ENCODE measurements around the gene ZDHHC11.
A peak's percentile ranks its signal among the peaks of the same experiment; 100 is the strongest.

ZDHHC11 gene

DNA sequence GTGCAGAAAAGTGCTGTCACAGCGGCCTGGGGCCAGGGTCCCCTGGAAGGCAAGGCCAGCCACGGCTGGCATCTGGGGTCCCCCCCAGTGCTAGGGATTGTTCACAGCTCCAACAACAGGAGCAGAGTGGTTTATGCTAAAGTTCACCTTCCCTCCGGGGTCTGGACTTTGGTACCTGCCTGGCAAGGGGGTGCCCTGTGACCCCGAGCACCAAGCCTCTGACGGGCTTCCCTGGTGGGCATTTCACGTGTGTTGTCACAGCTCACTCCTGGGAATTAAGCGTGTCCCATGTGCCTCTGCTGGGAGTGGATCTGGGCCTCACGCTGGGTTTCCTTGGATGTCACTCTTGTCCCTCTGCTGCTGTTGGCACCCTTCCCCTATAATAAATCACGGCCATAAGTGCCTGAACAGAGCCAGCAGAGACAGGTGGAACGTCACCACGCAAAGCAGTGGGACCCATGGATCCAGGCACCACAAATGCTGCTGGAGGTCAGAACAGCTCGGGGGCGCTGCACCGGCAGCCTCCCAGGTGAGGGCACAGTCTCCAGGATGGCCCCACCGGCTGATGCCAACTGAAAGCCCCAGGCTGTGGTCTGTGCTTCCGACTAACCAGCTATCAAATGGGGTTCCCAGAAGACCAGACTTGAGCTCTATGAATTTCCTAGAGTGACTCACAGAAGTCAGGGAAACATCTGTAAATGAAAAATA lies 17.8 kb upstream of the ZDHHC11 start:
- peaks cover 31% of the 10 kb centered on the region for H3K36me3 Mint-ChIP-seq (ENCODE audit: low read depth)

DNA sequence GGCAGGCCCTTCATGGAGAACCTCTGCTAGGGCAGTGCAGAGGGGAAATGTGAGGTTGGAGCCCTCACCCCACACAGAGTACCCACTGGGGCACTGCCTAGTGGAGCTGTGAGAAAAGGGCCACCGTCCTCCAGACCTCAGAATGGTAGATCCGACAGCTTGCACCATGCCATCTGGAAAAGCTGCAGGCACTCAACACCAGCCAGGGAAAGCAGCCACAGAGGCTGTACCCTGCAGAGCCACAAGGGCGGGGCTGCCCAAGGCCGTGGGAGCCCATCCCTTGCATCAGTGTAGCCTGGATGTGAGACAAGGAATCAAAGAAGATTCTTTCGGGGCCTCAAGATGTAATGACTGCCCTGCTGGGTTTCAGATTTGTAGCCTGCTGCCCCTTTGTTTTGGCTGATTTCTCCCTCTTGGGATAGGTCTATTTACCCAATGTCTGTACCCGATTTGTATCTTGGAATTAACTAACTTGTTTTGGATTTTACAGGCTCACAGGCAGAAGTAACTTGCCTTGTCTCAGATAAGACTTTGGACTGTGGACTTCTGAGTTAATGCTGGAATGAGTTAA lies 16.6 kb upstream of the ZDHHC11 start:
- H3K27me3 Mint-ChIP-seq (ENCODE audit: low read depth) = no peaks in the 10 kb centered on the region

More for the DNA sequence above, 17.8 kb upstream of the ZDHHC11 start:
- Mint-ChIP-seq H3K4me3 (no peak overlapping the region), H3K27me3 (ENCODE audit: low read depth) (no peaks in the 10 kb centered on the region), H3K9me3 (no peaks in the 10 kb centered on the region), H3K27ac (no peak overlapping the region), H3K4me1 (ENCODE audit: low read depth) (no peaks in the 10 kb centered on the region)

DNA sequence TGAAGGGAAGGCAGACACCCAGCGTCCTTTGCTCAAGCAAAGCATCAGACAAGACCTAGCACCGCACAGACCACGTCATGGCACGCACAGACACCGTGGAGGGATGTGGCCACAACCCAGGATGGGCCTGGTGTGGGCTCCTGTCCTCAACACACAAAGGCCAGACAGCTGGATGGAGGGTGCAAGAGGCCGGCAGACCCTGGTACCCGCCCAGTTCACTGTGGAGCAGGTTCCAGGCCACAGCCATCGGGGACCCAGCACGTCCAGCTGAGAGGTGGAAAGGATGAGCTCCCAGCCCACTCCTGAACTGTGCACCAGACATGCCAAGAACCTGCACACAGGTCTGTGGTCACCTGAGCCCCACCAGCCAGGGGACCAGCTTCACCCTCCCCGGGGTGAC lies 15.0 kb upstream of the ZDHHC11 start:
- Mint-ChIP-seq H3K27me3 (ENCODE audit: low read depth) (no peaks in the 10 kb centered on the region), H3K4me1 (ENCODE audit: low read depth) (no peaks in the 10 kb centered on the region), H3K36me3 (ENCODE audit: low read depth) (peaks cover 31% of the 10 kb centered on the region), H3K4me3 (no peak overlapping the region), H3K27ac (no peak overlapping the region), H3K9me3 (no peaks in the 10 kb centered on the region)

More for the DNA sequence above, 16.6 kb upstream of the ZDHHC11 start:
- Mint-ChIP-seq H3K9me3 (no peaks in the 10 kb centered on the region), H3K4me1 (ENCODE audit: low read depth) (no peaks in the 10 kb centered on the region), H3K27ac (no peak overlapping the region), H3K4me3 (no peak overlapping the region), H3K36me3 (ENCODE audit: low read depth) (peaks cover 31% of the 10 kb centered on the region)

GRCh38 chr5:865168-865521 lies 14.4 kb upstream of the ZDHHC11 start:
- Mint-ChIP-seq H3K9me3 (no peaks in the 10 kb centered on the region), H3K4me3 (no peak overlapping the region), H3K36me3 (ENCODE audit: low read depth) (peaks cover 29% of the 10 kb centered on the region), H3K4me1 (ENCODE audit: low read depth) (no peaks in the 10 kb centered on the region), H3K27me3 (ENCODE audit: low read depth) (no peaks in the 10 kb centered on the region), H3K27ac (no peak overlapping the region)

DNA sequence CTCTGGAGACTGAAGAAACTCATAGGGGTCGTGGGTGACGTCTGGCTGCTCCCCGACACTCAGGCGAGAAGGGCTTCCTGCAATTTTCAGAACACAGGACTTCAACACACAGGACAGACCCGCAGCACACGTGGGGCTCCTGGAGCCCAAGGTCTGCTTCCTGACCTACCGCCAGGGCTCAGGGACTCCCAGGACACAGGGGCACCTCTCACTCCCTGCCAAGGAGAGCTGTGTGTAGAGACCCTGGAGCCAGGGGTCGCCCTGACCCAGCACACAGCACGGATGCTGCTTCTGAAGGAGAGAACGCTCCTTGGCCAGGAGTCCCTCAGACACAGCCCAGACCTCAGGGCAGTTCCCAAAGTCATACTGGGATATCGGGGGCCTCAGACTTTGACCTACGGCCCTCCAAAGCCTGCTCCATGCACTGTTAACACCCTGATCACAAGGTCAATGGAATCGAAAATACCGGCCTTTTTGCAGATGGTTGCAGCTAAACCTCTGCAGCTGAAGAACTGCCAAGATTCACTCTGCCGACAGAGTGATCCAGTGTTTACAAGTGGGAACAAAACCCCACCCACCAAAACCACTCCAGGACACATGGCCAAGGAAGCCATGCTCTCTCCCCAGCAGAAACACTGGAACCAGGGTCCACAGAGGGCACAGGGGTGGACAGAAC lies 13.8 kb upstream of the ZDHHC11 start:
- no peak overlapping the region for H3K27ac Mint-ChIP-seq
- H3K4me3 Mint-ChIP-seq = no peak overlapping the region
- H3K4me1 Mint-ChIP-seq (ENCODE audit: low read depth) = no peaks in the 10 kb centered on the region
- H3K27me3 Mint-ChIP-seq (ENCODE audit: low read depth) = no peaks in the 10 kb centered on the region
- H3K36me3 Mint-ChIP-seq (ENCODE audit: low read depth) = peaks cover 26% of the 10 kb centered on the region
- no peaks in the 10 kb centered on the region for H3K9me3 Mint-ChIP-seq

GRCh38 chr5:863244-863805 lies 12.5 kb upstream of the ZDHHC11 start:
- Mint-ChIP-seq H3K36me3 (ENCODE audit: low read depth) (peaks cover 18% of the 10 kb centered on the region), H3K9me3 (no peaks in the 10 kb centered on the region), H3K4me1 (ENCODE audit: low read depth) (no peaks in the 10 kb centered on the region), H3K27me3 (ENCODE audit: low read depth) (no peaks in the 10 kb centered on the region), H3K4me3 (no peak overlapping the region), H3K27ac (no peak overlapping the region)

DNA sequence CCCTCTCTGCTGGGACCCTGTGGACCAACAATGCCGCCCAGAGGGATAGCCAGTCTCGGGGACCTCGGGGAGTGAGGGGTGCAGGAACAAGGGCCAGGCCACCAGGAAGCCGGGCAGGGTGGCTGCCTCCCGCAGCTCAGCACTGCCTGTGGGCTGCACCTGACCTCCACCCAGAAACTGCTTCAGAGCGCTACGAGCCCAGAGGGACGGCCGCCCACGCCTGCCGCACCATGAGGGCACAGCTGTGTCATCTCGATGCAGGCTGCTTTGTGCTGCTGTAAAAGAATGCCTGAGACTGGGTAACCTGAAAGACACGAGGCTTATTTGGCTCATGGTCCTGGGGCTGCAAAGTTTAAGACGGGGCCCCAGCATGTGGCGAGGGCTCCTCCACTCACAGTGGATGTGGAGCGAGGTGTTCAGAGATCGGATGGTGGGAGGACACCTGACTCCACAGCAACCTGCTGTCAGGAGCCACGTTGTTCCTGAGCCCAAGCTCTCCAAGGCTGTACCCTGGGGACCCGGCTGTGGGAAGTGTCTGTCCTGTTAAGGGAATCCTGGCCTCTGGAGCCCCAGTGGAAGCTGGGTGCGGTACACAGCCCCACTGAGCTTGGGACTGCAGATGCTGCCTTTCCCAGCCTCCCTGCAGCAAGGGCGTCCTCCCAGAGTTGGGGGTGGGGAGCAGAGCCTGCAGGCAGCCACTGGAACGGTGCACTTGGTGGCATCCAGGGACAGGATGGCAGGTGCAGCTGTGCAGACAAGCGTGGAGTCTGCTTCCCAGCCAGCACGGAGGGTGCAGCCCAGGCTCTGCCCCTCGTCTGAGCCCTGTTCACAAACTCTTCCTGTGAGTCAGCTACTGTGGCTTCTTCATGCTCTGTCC lies 11.8 kb upstream of the ZDHHC11 start:
- H3K36me3 Mint-ChIP-seq (ENCODE audit: low read depth) = peaks cover 12% of the 10 kb centered on the region
- H3K4me1 Mint-ChIP-seq (ENCODE audit: low read depth) = no peaks in the 10 kb centered on the region
- no peaks in the 10 kb centered on the region for H3K27me3 Mint-ChIP-seq (ENCODE audit: low read depth)
- no peak overlapping the region for H3K27ac Mint-ChIP-seq
- H3K4me3 Mint-ChIP-seq = no peak overlapping the region
- no peaks in the 10 kb centered on the region for H3K9me3 Mint-ChIP-seq

GRCh38 chr5:861442-862366 lies 10.9 kb upstream of the ZDHHC11 start:
- Mint-ChIP-seq H3K4me3 (no peak overlapping the region), H3K36me3 (ENCODE audit: low read depth) (peaks cover 11% of the 10 kb centered on the region), H3K4me1 (ENCODE audit: low read depth) (no peaks in the 10 kb centered on the region), H3K27me3 (ENCODE audit: low read depth) (no peaks in the 10 kb centered on the region), H3K27ac (no peak overlapping the region), H3K9me3 (no peaks in the 10 kb centered on the region)

- no peak overlapping the region for H3K4me3 Mint-ChIP-seq
- no peaks in the 10 kb centered on the region for H3K9me3 Mint-ChIP-seq
- H3K36me3 Mint-ChIP-seq (ENCODE audit: low read depth) = peaks cover 4% of the 10 kb centered on the region
- H3K4me1 Mint-ChIP-seq (ENCODE audit: low read depth) = no peaks in the 10 kb centered on the region
- H3K27me3 Mint-ChIP-seq (ENCODE audit: low read depth) = no peaks in the 10 kb centered on the region
- H3K27ac Mint-ChIP-seq = peak overlapping the region; percentile 4
These were observed 9.8 kb upstream of the ZDHHC11 start for GRCh38 chr5:860506-861150.

DNA sequence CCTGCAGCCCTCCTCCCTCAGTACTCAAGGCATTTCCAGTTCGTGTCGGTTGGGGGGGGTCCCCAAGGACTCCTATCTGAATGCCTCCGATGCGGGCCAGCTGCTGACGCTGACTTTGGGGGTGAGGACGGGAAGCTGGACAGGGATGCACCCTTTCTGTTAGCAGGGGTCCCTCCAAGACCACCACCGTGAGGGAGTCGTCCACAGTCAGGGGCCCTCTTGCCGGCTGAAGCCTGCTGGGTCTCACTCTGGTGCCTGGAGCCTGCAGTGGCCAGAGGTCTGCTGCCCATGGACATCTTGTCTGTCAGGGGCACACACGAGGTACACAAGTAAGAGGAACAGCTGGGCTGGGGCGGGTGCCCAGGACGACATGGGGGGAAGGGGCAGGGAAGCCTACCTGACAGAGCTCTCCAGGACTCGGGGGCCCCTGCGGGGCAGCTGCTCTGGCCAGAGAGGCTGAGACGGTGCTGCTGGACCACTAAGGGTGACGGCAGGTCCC lies 9.1 kb upstream of the ZDHHC11 start:
- Mint-ChIP-seq H3K9me3 (no peaks in the 10 kb centered on the region), H3K27ac (no peak overlapping the region), H3K4me3 (no peak overlapping the region), H3K27me3 (ENCODE audit: low read depth) (no peaks in the 10 kb centered on the region), H3K36me3 (ENCODE audit: low read depth) (peaks cover 4% of the 10 kb centered on the region), H3K4me1 (ENCODE audit: low read depth) (no peaks in the 10 kb centered on the region)

DNA sequence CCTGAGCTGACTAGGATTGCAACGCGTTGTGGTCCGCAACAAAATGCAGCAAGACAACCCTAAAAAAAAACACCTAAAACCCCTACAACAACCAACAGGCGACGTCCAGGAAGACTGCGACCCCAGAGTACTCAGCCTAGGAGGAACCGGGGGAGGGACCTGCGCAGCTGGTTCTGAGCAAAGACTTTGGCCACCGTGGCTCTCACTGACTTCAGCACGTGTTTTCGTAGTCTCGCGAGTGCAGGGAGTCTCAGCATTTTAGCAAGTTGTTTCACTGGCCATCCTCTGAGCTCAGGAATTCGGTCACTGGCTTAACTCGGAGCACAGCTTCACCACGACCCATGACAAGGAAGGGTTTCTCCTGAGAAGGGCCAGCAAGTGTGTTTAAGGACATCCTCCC lies 8.6 kb upstream of the ZDHHC11 start:
- Mint-ChIP-seq H3K36me3 (ENCODE audit: low read depth) (peaks cover 4% of the 10 kb centered on the region), H3K27me3 (ENCODE audit: low read depth) (no peaks in the 10 kb centered on the region), H3K27ac (no peak overlapping the region), H3K4me3 (no peak overlapping the region), H3K9me3 (no peaks in the 10 kb centered on the region), H3K4me1 (ENCODE audit: low read depth) (no peaks in the 10 kb centered on the region)

DNA sequence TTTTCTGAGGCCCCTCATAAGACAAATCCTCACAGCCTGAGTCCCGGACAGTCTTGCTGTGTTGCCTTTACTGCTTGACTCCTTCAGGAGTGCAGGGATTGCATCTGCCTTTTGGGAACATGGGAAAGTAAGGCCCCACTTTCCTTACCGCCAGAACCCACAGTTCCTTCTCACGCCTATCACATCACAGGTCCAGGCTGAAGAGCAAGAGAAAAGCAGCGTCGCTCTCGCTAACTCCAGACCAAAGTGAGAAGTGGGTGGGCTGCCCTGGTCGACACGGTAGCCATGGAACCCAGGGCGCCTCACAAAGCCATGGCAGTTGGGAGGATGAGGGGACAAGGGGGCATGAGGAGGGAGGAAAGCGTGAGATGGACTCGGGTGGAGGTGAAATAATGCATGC lies 7.9 kb upstream of the ZDHHC11 start:
- no peaks in the 10 kb centered on the region for H3K9me3 Mint-ChIP-seq
- no peaks in the 10 kb centered on the region for H3K4me1 Mint-ChIP-seq (ENCODE audit: low read depth)
- no peaks in the 10 kb centered on the region for H3K36me3 Mint-ChIP-seq (ENCODE audit: low read depth)
- no peaks in the 10 kb centered on the region for H3K27me3 Mint-ChIP-seq (ENCODE audit: low read depth)
- H3K27ac Mint-ChIP-seq = no peak overlapping the region
- H3K4me3 Mint-ChIP-seq = no peak overlapping the region
